WTC11 (cell line): ENCODE data around the gene TMPRSS6. TPM values are rescaled to one million over a fixed set of nuclear protein-coding genes. Genes with fewer than 3 reads are reported as not detected.

Experiments used
- ATAC-seq: fragments of 200-7000 bp; cut with Tn5 transposase; 2 replicates; pipeline ENCODE4 v1.10.0; 2021; ENCODE audit warnings: mild to moderate bottlenecking, moderate library complexity
- CTCF ChIA-PET: fragments of 300-600 bp; sonication (Branson Sonifier 250); formaldehyde crosslinking; loops from one replicate; lab custom pipeline; 2021; ENCODE audit warnings: antibody characterized with exemption; lab: Charles Lee
- POLR2A ChIA-PET: fragments of 350-600 bp; sonication (Branson Sonifier 250); formaldehyde crosslinking; loops from one replicate; lab custom pipeline; 2021; ENCODE audit warnings: antibody characterized with exemption; lab: Charles Lee
- DNase-seq: peaks from one replicate; pipeline ENCODE4 v3.0.0; 2021; ENCODE audit warnings: low spot score
- H3K27ac Mint-ChIP-seq: 2 replicates; pipeline ENCODE4 v1.8.0; 2021; ENCODE audit warnings: mixed read lengths
- H3K27me3 Mint-ChIP-seq: 2 replicates; pipeline ENCODE4 v1.8.0; 2021; ENCODE audit warnings: low read depth, mild to moderate bottlenecking, moderate library complexity, mixed read lengths
- H3K36me3 Mint-ChIP-seq: 2 replicates; pipeline ENCODE4 v1.8.0; 2021; ENCODE audit warnings: mixed read lengths
- H3K4me1 Mint-ChIP-seq: 2 replicates; pipeline ENCODE4 v1.8.0; 2022; ENCODE audit warnings: mixed read lengths
- H3K4me3 Mint-ChIP-seq: 2 replicates; pipeline ENCODE4 v1.8.0; 2021; ENCODE audit warnings: mild to moderate bottlenecking, moderate library complexity, mixed read lengths
- H3K9me3 Mint-ChIP-seq: 2 replicates; pipeline ENCODE4 v1.8.0; 2021; ENCODE audit warnings: mixed read lengths
- ETV6 ChIP-seq: sonication (generic); formaldehyde crosslinking; IDR thresholded peaks from 2 replicates; pipeline ENCODE4 v1.8.1; 2022; ENCODE audit warnings: mild to moderate bottlenecking, missing genetic modification reagents
- MXD4 ChIP-seq: fragments of 250-450 bp; sonication (Bioruptor Pico); IDR thresholded peaks from 2 replicates; pipeline ENCODE4 v1.8.0; 2021; ENCODE audit warnings: mild to moderate bottlenecking, moderate library complexity, borderline replicate concordance
- NR1H2 ChIP-seq: sonication (generic); formaldehyde crosslinking; IDR thresholded peaks from 2 replicates; pipeline ENCODE4 v1.9.0; 2021; ENCODE audit warnings: mild to moderate bottlenecking, moderate library complexity, missing genetic modification reagents
- RORB ChIP-seq: fragments of 250-450 bp; sonication (Bioruptor Pico); IDR thresholded peaks from 2 replicates; pipeline ENCODE4 v1.9.0; 2021; ENCODE audit warnings: mild to moderate bottlenecking
- ZNF263 ChIP-seq: sonication (generic); formaldehyde crosslinking; IDR thresholded peaks from 2 replicates; pipeline ENCODE4 v1.8.1; 2022; ENCODE audit warnings: low read depth, mild to moderate bottlenecking, moderate library complexity, missing genetic modification reagents
- ZNF396 ChIP-seq: fragments of 250-450 bp; sonication (Bioruptor Pico); IDR thresholded peaks from 2 replicates; pipeline ENCODE4 v1.8.0; 2021; ENCODE audit warnings: mild to moderate bottlenecking, moderate library complexity, borderline replicate concordance
- ZNF423 ChIP-seq: fragments of 250-450 bp; sonication (Bioruptor Pico); IDR thresholded peaks from 2 replicates; pipeline ENCODE4 v2.1.2; 2022; ENCODE audit warnings: mild to moderate bottlenecking, moderate library complexity
- total RNA-seq: library from RNA; stranded (reverse); gene quantifications from 3 replicates; pipeline ENCODE4 v1.2.3, GENCODE V29; 2021
- TF ChIP-seq, protein P1 (sequence below): sonication (generic); formaldehyde crosslinking; IDR thresholded peaks from 2 replicates; pipeline ENCODE4 v1.8.0; 2022; ENCODE audit warnings: missing genetic modification reagents
- TF ChIP-seq, protein P2 (sequence below): fragments of 250-450 bp; sonication (Bioruptor Pico); IDR thresholded peaks from 2 replicates; pipeline ENCODE4 v1.9.0; 2021; ENCODE audit warnings: moderate library complexity, mild to moderate bottlenecking, inconsistent platforms, borderline replicate concordance
- TF ChIP-seq, protein P3 (sequence below): sonication (generic); formaldehyde crosslinking; IDR thresholded peaks from 2 replicates; pipeline ENCODE4 v1.8.0; 2023; ENCODE audit warnings: mild to moderate bottlenecking, missing genetic modification reagents
- TF ChIP-seq, protein P4 (sequence below): sonication (generic); formaldehyde crosslinking; IDR thresholded peaks from 2 replicates; pipeline ENCODE4 v1.8.1; 2023; ENCODE audit warnings: mild to moderate bottlenecking, moderate library complexity, missing genetic modification reagents
- TF ChIP-seq, protein P5 (sequence below): sonication (generic); formaldehyde crosslinking; IDR thresholded peaks from 2 replicates; pipeline ENCODE4 v1.8.1; 2023; ENCODE audit warnings: mild to moderate bottlenecking, missing genetic modification reagents
- TF ChIP-seq, protein P6 (sequence below): fragments of 250-450 bp; sonication (Bioruptor Pico); conservative IDR thresholded peaks from 2 replicates; pipeline ENCODE4 v1.9.0; 2021; ENCODE audit warnings: mild to moderate bottlenecking
- TF ChIP-seq, protein P7 (sequence below): sonication (generic); formaldehyde crosslinking; IDR thresholded peaks from 2 replicates; pipeline ENCODE4 v1.8.1; 2023; ENCODE audit warnings: mild to moderate bottlenecking, missing genetic modification reagents, moderate library complexity
- TF ChIP-seq, protein P8 (sequence below): sonication (generic); formaldehyde crosslinking; IDR thresholded peaks from 2 replicates; pipeline ENCODE4 v1.8.1; 2022; ENCODE audit warnings: low read depth, mild to moderate bottlenecking, moderate library complexity, missing genetic modification reagents, borderline replicate concordance

The TMPRSS6 gene
- total RNA-seq, 1 experiment from 2014 or later: 0.11 TPM

DNA sequence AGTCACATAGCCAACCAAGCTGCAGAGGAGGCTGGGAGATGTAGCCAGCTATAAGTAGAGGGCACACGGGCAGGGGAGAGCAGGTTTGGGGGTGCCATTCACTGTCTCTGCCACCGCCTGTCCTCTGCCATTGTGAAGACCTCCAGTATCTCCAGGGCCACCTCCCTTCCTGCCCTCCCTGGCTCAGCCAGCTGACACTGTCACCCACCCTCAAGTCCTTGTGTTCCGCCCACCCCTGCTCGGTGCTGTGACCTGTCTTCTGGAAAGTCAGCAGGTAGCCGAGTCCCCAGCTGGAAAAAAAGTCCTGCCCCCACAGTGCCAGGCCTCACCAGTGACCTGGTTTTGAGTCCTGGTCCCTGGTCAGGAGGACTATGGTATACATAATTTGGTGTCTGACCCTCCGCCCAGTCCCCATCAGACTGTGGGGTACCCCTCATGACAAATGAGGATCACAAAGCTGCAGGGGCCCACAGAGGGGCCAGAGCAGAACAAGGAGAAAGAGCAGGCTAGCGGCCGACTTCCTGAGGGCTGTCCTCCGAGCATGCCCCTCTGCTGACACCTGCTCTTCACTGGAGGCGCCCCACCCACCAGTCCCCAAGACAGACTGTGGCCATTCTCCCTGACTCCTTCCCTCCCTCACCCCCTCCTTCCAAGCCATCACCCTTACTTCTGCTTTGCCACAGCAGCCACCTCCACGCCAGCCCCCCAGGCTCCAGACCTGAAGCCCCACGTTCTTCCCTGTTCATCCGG is 47.3 kb upstream of the TMPRSS6 start:
- Mint-ChIP-seq H3K27me3 (peaks cover 8% of the 10 kb centered on the region; the same call in 1 of the 2 replicates), H3K27ac (no peak overlapping the region), H3K36me3 (no peaks in the 10 kb centered on the region), H3K4me1 (0 out of 2 replicates have a peak, but pooled peaks cover 2% of the 10 kb centered on the region), H3K9me3 (peaks cover 7% of the 10 kb centered on the region), H3K4me3 (no peak overlapping the region)
- no peak for ATAC-seq
- TF ChIP-seq, protein P1, sequence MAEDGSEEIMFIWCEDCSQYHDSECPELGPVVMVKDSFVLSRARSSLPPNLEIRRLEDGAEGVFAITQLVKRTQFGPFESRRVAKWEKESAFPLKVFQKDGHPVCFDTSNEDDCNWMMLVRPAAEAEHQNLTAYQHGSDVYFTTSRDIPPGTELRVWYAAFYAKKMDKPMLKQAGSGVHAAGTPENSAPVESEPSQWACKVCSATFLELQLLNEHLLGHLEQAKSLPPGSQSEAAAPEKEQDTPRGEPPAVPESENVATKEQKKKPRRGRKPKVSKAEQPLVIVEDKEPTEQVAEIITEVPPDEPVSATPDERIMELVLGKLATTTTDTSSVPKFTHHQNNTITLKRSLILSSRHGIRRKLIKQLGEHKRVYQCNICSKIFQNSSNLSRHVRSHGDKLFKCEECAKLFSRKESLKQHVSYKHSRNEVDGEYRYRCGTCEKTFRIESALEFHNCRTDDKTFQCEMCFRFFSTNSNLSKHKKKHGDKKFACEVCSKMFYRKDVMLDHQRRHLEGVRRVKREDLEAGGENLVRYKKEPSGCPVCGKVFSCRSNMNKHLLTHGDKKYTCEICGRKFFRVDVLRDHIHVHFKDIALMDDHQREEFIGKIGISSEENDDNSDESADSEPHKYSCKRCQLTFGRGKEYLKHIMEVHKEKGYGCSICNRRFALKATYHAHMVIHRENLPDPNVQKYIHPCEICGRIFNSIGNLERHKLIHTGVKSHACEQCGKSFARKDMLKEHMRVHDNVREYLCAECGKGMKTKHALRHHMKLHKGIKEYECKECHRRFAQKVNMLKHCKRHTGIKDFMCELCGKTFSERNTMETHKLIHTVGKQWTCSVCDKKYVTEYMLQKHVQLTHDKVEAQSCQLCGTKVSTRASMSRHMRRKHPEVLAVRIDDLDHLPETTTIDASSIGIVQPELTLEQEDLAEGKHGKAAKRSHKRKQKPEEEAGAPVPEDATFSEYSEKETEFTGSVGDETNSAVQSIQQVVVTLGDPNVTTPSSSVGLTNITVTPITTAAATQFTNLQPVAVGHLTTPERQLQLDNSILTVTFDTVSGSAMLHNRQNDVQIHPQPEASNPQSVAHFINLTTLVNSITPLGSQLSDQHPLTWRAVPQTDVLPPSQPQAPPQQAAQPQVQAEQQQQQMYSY (CRISPR knock-in tag): no peak
- DNase-seq: no peak
- ChIA-PET CTCF (interaction anchor here (1.0 to 3.1 kb wide), 4 partner anchors 28 to 111 kb away, joined by 3 to 12 read pairs (median 4); no protein-coding TSS in a partner anchor), POLR2A (no interaction called here)

DNA sequence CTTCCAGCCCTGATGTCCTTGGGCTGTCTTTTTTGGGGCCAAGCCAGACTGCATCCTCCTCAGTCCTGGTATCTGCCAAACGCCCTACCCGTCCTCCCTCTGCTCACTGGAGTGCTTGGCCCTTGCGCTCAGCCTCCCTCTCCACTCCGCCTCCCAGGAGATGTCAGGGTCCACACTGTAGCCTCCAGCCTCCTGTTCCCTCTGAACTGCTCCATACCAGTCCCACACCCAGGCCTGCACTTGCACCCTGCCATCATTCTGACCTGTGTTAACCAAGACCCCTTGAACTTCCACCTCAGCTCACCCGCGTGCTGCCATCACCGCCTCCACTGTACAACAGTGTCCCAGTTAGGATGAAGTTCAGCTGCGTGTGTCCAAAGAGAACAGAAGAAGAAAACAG is 46.5 kb upstream of the TMPRSS6 start:
- ChIA-PET POLR2A (no interaction called here), CTCF (interaction anchor here (1.5 to 3.1 kb wide), 2 partner anchors 27 to 29 kb away, joined by 4 to 12 read pairs; no protein-coding TSS in a partner anchor)
- TF ChIP-seq ZNF423 (CRISPR knock-in tag) (no peak), MXD4 (CRISPR knock-in tag) (no peak), ZNF263 (CRISPR knock-in tag) (no peak), RORB (no peak), ZNF396 (CRISPR knock-in tag) (no peak), NR1H2 (CRISPR knock-in tag) (no peak), ETV6 (CRISPR knock-in tag) (no peak)
- TF ChIP-seq, protein P2, sequence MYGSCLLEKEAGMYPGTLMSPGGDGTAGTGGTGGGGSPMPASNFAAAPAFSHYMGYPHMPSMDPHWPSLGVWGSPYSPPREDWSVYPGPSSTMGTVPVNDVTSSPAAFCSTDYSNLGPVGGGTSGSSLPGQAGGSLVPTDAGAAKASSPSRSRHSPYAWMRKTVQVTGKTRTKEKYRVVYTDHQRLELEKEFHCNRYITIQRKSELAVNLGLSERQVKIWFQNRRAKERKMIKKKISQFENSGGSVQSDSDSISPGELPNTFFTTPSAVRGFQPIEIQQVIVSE (CRISPR knock-in tag): no peak
- TF ChIP-seq, protein P3, sequence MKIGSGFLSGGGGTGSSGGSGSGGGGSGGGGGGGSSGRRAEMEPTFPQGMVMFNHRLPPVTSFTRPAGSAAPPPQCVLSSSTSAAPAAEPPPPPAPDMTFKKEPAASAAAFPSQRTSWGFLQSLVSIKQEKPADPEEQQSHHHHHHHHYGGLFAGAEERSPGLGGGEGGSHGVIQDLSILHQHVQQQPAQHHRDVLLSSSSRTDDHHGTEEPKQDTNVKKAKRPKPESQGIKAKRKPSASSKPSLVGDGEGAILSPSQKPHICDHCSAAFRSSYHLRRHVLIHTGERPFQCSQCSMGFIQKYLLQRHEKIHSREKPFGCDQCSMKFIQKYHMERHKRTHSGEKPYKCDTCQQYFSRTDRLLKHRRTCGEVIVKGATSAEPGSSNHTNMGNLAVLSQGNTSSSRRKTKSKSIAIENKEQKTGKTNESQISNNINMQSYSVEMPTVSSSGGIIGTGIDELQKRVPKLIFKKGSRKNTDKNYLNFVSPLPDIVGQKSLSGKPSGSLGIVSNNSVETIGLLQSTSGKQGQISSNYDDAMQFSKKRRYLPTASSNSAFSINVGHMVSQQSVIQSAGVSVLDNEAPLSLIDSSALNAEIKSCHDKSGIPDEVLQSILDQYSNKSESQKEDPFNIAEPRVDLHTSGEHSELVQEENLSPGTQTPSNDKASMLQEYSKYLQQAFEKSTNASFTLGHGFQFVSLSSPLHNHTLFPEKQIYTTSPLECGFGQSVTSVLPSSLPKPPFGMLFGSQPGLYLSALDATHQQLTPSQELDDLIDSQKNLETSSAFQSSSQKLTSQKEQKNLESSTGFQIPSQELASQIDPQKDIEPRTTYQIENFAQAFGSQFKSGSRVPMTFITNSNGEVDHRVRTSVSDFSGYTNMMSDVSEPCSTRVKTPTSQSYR: no peak
- TF ChIP-seq, protein P4, sequence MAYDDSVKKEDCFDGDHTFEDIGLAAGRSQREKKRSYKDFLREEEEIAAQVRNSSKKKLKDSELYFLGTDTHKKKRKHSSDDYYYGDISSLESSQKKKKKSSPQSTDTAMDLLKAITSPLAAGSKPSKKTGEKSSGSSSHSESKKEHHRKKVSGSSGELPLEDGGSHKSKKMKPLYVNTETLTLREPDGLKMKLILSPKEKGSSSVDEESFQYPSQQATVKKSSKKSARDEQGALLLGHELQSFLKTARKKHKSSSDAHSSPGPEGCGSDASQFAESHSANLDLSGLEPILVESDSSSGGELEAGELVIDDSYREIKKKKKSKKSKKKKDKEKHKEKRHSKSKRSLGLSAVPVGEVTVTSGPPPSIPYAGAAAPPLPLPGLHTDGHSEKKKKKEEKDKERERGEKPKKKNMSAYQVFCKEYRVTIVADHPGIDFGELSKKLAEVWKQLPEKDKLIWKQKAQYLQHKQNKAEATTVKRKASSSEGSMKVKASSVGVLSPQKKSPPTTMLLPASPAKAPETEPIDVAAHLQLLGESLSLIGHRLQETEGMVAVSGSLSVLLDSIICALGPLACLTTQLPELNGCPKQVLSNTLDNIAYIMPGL (CRISPR knock-in tag): no peak
- TF ChIP-seq, protein P5, sequence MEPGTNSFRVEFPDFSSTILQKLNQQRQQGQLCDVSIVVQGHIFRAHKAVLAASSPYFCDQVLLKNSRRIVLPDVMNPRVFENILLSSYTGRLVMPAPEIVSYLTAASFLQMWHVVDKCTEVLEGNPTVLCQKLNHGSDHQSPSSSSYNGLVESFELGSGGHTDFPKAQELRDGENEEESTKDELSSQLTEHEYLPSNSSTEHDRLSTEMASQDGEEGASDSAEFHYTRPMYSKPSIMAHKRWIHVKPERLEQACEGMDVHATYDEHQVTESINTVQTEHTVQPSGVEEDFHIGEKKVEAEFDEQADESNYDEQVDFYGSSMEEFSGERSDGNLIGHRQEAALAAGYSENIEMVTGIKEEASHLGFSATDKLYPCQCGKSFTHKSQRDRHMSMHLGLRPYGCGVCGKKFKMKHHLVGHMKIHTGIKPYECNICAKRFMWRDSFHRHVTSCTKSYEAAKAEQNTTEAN (CRISPR knock-in tag): no peak
- TF ChIP-seq, protein P6, sequence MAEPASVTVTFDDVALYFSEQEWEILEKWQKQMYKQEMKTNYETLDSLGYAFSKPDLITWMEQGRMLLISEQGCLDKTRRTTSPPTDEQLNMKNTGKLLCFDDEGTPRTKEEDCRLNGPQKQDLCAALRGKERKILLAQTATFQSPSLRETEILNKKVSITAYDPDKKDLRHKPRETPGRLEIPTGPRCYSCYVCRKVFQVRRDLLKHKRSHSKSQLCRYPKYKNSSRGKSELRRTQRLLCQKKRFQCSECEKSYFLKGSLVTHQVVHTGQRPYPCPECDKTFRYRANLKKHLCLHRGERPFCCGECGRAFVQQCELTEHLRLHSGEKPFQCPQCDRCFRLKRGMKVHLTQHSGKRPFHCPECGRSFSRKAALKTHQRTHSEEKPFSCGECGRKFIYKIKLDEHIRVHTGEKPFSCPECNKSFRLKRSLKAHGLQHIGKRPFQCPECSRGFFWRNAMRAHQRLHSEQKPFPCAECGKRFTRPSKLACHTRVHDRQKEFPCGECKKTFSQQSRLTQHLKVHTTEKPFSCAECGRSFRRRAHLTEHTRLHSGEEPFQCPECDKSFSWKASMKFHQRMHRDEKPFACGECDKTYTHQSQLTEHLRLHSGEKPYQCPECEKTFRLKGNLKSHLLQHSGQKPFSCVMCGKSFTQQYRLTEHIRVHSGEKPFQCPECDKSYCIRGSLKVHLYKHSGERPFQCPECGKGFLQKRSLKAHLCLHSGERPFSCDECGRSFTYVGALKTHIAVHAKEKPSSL (CRISPR knock-in tag): no peak
- TF ChIP-seq, protein P7, sequence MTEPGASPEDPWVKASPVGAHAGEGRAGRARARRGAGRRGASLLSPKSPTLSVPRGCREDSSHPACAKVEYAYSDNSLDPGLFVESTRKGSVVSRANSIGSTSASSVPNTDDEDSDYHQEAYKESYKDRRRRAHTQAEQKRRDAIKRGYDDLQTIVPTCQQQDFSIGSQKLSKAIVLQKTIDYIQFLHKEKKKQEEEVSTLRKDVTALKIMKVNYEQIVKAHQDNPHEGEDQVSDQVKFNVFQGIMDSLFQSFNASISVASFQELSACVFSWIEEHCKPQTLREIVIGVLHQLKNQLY (CRISPR knock-in tag): no peak
- TF ChIP-seq, protein P8, sequence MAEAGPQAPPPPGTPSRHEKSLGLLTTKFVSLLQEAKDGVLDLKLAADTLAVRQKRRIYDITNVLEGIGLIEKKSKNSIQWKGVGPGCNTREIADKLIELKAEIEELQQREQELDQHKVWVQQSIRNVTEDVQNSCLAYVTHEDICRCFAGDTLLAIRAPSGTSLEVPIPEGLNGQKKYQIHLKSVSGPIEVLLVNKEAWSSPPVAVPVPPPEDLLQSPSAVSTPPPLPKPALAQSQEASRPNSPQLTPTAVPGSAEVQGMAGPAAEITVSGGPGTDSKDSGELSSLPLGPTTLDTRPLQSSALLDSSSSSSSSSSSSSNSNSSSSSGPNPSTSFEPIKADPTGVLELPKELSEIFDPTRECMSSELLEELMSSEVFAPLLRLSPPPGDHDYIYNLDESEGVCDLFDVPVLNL (CRISPR knock-in tag): no peak
- H3K27ac Mint-ChIP-seq: no peak overlapping the region
- H3K4me1 Mint-ChIP-seq: 0 out of 2 replicates have a peak, but pooled peaks cover 2% of the 10 kb centered on the region
- peaks cover 11% of the 10 kb centered on the region for H3K9me3 Mint-ChIP-seq
- H3K36me3 Mint-ChIP-seq: no peaks in the 10 kb centered on the region
- H3K4me3 Mint-ChIP-seq: no peak overlapping the region
- DNase-seq: no peak
- ATAC-seq: no peak
- H3K27me3 Mint-ChIP-seq: peaks cover 8% of the 10 kb centered on the region; the same call in 1 of the 2 replicates
